NCI-H187 treated with DMSO at 0.1 percent for 48 hours (cell line): Measurements from ENCODE around the gene ABHD16A.
"Not testable (repeated sequence)": the region's sequence is repeated elsewhere in the genome, so short reads cannot be mapped to it uniquely, and the experiment has no call there.

Experiments used
- DNase-seq: peaks from one replicate; lab custom pipeline; 2025; lab: John Stamatoyannopoulos, UW

Gene ABHD16A

DNA sequence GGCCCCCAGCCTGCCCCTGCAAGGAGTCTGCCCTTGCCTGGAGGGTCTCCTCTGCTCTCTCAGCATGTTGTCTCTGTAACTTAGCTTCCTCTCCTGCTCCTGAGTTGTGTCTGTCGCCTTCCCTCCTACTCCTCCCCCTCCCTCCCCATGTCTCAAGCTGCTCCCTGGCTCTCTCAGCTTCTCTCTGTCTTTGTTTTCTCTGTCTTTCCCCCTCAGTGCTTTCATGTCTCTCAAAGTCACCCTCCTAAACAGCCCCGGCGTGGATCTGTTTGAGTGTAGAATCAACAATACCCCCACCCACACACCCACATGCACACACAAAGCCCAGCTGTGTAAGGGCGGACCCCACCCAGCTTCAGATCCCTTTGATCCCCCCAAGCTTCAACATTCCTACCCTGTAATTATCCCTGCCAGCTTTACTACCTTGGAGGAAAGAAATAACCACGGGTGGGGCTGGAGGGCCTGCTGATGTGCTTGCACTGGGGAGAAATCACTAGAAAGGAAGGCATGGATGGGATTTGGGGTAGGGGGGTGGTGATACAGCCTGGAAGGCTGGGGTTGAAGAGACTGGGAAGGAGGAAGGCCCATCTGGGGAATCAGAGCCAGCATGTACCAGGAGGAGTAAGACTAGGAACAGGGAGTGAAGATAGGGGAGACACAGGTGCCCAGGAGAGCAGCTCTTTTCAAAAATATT is 11.0 kb upstream of the ABHD16A start:
- no peak for DNase-seq

DNA sequence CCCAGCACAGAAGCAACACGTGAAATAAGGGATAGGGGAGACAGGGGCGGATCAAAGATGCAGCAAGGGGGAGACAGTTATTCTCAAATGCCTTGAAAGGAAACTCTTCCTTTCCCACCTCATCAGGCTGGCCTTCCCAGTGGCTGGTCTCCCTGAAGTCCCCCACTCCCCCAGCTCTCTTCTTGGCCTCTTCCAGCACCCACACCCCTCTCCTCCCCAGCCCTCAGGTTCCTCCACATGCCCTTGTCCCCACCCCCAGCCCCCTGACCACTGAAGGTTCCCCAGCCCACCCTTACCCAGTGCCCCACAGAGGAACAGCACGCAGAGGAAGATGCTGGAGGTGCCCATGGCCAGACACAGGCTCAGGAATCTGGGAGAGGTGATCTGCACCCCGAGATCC is 10.3 kb upstream of the ABHD16A start:
- DNase-seq = no peak

DNA sequence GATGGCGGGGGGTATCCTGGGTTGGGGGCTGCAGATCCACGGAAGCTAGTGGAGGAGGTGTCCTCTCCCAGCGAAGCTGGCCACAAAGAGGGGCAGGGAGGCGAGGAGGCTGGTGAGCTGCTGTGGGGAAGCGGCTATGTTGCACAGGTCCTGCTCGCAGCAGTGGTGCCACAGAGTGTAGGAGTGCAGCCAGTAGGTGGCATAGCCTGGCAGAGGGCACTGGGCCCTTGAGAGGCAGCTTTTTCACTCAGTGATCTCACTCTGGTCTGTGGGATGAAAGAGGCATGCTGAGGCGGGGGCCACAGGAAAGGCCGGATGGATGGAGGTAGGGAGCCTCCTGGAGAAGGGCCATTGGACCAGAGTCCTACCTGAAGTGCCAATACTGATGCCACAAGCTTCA is 9.2 kb upstream of the ABHD16A start:
- DNase-seq = no peak

DNA sequence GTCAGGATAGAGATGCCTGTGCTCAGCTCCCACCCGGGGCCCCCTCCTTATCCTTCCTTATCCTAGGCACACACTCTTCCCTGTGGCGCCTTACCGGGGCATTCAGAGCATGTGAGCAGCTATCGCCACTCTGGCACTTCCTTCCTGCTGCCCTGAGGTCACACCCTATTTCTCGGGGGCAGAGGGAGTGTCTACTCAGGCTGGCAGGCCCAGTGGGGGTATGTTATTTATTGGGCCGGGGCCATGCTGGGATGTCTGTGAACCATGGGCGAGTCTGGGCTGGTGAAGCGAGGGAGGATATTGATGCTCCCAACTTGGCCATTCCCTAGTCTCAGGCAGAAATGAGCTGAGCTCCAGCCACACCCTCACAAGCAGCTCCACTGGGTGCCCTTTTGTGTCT is 8.1 kb upstream of the ABHD16A start:
- DNase-seq = no peak

DNA sequence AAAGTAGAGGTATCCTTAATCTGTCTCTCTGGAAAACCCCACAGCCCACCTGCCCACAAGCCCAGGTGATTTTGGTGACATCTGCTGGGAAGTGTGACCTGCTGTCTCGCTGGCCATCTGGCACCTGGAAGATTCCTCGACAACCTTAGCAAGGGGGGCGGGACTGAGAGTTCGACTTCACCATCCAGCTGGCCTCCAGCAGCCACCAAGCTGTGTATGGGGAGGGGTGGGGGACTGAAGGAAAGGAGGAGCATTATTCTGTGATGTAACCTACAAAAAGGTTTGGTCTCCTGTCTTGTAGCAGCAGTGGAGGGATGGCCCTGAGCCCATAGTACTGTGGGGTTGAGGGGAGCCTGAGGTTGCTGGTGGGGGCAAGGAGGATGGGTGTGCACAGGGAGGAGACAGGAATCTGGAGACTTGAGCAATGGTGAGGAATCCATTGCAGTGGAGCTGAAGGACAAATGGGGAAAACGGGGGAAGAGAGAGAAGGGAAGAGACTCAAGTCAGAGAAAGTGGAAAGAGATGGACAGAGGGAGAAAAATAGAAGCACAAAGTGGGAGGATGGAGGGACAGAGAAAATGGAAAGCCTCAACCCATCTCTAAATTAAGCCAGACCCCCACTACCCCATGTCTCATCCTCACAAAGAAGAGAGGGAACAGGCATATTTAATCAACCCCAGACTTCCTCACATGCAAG is 7.5 kb upstream of the ABHD16A start:
- no peak for DNase-seq

DNA sequence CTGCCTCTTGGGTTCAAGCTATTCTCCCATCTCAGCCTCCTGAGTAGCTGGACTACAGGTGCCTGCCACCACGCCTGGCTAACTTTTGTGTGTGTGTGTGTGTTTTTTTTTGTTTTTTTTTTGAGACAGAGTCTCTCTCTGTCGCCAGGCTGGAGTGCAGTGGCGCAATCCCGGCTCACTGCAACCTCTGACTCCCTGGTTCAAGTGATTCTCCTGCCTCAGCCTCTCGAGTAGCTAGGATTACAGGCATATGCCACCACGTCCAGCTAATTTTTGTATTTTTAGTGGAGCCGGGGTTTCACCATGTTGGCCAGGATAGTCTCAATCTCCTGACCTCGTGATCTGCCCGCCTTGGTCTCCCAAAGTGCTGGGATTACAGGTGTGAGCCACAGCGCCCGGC is 6.0 kb upstream of the ABHD16A start:
- DNase-seq = not testable (repeated sequence)

DNA sequence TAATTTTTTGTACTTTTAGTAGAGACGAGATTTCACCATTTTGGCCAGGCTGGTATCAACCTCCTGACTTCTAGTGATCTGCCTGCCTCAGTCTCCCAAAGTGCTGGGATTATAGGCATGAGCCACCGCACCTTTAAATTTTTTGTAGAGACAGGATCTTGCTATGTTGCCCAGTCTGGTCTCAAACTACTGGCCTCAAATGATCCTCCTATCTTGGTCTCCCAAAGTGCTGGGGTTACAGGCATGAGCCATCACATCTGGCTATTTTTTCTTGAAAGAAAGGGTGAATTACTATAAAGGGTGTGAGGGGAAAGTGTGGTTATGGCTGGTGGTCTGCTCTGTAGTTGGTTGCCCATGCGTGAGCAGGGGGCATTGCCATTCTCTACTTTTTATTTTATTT is 5.1 kb upstream of the ABHD16A start:
- no peak for DNase-seq

DNA sequence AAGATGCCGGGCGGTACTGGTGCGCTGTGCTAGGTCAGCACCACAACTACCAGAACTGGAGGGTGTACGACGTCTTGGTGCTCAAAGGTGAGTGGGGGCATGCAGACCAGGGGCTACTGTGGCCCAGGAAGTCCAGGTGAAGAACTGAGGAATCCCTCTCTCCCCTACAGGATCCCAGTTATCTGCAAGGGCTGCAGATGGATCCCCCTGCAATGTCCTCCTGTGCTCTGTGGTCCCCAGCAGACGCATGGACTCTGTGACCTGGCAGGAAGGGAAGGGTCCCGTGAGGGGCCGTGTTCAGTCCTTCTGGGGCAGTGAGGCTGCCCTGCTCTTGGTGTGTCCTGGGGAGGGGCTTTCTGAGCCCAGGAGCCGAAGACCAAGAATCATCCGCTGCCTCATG is 4.6 kb upstream of the ABHD16A start:
- DNase-seq = no peak

DNA sequence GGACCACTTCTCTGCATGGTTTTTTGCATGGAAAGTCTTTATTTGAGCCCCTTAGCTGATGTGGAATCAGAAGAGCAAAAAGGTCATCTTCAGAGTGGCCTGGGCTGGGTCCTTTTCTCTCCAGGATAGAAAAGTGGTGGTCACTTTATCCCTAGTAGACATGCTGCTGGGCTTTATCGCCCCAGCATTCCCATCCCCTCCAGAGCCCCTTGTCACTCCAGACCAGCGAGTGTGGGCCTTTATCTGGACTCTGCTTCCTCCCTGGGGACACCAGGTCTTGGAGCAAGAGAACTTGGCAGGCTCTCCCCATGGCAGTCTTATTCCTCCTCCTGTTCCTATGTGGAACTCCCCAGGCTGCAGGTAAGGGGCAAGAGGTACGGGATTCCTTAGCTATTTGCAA is 3.5 kb upstream of the ABHD16A start, which contains the start of gene LY6G6F:
Gene LY6G6F, plus strand, starts transcription at position 268 of the 400 bp plus-strand sequence. Its CDS starts 41 bp downstream, at position 309.
- no peak for DNase-seq

DNA sequence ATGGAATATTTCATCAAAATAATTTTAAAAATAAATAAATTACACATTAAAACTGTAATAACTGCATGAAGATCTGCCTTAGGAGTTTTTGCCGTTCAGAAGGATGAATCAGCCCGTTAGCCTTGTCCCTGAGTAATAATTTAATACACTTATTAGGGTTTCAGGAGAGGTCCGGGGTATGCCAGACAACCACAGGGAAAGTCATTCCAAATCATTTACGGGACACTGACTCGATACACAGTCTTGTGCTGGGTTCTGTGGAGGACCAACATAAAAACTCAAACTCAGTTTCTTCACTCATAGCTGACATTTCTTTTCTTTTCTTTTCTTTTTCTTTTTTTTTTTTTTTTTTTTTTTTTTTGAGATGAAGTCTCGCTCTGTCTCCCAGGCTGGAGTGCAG is 2.8 kb upstream of the ABHD16A start:
- no peak for DNase-seq

DNA sequence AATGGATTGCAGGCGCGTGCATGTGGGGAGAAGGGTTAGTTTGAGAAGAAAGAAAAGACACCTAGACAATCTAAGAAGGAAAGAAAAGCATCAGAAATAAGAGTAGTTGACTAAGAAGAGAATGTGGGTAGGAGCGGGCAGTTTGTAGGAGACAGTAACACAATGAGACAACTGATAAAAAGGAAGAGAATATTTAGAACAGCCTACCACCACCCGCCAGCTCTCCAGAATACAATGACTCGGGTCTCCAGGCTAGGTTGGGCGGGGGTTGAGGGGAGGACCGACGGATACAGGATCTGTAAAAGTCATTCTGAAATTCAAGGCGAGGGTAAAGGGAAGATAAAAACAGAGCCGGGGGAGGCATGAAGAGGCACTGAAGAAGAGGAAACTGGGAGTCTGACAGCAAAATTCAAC is 712 bp downstream of the ABHD16A start:
- no peak for DNase-seq

DNA sequence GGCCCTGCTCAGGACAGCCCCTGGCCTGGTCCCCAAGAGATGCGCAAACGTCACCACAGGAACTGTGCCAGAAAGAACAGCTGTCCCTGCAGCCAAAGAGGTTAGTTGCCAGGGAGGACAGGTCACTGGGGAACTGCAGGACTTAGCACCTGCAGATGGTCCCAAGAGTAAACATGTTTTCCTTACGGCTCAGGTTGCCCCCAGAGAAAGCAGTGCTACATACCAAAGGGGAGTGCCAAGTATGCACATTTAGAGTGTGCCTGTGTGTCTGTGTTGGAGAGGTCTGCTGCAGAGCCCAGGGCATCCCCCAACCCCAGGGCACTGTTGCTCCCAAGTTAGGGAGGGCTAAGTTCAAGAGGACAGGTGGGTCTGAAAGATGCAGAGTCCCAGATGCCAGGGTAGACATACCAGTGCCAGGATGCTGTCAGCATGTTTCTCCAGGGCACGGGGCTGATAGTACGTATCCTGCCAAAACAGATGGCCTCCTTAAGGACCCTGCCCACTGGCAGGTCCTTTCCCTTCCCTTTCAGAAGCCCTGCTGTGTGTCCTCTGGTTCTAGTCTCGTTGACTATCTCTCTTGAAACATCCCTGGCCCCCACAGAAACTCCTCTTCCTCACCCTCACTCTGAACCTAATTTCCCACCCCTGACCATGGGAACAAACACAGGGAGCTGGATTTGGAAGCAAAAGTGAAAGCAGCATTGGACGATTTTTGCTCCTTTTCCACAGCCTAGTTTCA is 1.3 kb downstream of the ABHD16A start:
- no peak for DNase-seq

DNA sequence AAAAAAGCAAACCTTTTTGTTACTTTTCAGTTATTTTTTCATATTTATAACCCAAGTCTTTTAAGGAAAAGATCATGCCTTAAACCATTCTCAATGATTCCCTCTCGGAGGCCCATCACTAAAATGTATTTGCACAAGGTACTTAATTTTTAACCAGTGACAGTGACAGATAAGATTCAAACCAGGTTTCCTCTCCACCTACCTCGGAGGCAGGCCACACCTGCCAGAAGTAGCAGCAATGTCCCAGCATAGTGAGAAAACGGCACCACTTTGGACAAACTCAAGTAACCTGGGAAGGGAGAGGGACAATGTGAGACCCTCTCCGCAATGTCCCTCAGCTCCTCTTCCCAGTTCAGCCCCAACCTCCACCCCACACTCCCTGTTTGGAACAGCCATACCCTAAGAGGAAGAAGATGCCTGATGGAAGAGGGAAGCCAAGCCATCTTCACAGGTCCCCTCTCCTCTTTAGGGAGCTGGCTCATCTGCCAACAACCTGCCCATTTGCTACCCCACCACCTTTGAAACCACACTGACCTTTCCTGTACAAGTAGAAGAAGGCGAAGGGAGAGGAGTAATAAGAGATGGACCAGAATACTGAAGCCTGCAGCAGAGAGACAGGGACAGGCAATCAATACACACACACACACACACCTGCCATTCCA is 2.3 kb downstream of the ABHD16A start:
- no peak for DNase-seq

DNA sequence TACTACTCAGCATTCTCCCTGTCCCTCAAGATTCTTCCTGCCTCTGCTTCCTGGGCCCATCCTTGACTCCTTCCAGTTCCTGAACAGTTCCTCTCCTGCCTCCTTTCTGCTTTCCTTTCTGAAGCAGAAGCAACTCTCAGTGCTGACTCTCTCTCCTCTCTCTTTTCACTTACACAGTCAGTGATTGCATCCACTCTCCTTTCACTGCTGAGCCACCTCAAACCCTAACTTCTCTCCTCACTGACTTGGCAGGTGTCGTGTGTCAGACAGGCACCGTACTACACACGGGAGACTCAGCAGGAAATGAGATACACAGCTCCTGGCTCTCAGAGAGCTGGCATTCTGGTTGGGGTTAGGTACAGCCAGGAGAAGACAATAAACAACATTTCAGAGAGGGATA is 5.6 kb downstream of the ABHD16A start:
- DNase-seq = no peak

DNA sequence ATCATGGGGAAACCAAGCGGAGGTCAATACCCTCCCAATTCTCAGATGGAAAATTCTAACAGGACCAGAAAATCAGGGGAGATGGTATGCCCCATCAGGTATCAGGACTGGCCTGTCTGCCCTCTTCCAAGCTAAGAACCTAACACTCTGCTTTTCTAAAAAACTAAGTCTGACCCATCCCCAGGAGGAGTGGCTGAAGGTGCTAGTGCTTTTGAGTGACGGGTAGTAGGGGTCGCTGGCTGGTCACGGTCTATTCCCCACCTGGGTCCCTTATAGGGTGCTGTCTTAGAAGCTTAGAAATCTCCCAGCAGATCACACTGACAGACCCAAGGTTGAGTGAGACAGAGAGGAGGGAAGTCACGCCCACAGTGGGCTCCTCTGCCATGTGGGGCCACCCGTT is 9.6 kb downstream of the ABHD16A start:
- DNase-seq = no peak

DNA sequence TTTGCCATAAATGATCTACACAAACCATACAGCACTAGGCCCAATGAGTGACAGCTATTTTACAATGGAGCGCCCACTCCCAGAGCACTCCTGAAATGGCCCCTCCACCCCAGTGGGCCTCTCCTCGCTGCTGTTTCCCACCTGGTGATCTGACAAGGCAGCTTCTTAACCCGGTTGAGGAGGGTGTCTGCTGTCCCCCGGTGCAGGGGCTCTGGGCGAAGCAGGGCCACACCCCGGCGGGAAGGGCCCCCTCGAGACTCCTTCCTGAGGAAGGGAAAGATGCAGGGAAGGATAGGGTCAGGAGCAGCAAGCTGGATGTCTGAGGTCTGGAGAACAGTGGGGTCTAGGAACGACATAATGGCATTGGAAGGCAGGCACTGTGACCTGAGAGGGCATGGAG is 10.2 kb downstream of the ABHD16A start:
- DNase-seq = no peak

DNA sequence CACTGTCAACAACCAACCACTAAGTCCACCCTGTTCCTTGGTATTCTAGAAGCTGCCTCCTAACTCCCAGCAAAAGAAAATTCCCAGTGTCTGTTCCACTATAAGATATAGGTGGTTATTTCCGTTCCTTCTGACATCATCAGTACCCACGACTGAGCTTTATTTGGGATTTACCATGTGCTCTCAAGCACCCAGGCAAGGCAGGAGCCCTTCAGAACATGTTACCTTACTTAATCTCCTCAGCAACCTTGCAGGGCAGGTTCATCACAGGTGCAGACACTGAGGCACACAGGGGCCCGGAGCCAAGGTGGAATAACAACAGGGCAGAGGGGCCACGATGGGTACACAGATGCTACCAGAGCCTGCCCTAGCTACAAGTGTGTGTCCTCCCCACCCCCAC is 10.8 kb downstream of the ABHD16A start:
- DNase-seq = no peak

DNA sequence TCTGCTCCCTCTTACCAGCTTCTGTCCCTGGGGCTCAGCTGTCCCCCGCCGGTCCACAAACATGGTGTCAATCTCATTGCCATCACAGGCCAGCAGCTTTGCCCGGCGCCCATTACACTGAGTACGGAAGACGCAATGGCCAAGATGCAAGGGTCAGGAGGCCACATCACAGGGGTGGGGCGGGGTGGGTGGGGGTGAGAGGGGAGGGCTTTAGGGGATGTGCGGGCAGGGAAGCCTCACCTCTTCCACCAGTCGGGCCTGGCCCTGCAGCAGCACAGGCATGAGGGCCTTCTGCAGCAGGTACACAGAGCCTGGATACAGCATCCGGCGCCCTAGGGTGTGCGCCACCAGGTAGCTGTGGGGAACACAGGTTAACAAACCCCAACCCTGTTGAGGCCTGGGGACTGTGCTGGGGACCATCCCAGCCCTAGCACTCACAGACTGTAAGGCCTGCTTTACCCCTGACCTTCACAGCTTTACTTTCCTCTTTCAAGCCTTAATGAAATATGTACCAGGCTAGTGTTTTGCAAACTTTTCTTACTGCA is 11.5 kb downstream of the ABHD16A start:
- no peak for DNase-seq

DNA sequence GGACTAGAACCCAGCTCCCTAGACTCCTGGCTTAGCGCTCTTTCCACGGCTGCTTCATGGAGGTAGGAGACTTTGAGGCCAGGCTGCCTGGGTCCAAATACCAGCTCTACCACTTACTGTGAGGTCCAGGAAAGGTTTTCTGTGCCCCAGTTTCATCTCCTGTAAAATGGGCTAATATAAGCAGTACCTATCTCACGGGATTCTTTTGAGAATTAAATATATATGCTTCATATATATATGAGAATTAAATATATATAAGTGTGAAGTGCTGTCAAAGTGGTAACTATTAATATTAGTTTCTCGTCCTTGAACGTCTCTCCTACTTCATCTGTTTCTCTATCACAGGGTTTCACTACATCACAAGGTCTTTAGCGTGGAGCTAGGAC is 12.1 kb downstream of the ABHD16A start:
- no peak for DNase-seq

DNA sequence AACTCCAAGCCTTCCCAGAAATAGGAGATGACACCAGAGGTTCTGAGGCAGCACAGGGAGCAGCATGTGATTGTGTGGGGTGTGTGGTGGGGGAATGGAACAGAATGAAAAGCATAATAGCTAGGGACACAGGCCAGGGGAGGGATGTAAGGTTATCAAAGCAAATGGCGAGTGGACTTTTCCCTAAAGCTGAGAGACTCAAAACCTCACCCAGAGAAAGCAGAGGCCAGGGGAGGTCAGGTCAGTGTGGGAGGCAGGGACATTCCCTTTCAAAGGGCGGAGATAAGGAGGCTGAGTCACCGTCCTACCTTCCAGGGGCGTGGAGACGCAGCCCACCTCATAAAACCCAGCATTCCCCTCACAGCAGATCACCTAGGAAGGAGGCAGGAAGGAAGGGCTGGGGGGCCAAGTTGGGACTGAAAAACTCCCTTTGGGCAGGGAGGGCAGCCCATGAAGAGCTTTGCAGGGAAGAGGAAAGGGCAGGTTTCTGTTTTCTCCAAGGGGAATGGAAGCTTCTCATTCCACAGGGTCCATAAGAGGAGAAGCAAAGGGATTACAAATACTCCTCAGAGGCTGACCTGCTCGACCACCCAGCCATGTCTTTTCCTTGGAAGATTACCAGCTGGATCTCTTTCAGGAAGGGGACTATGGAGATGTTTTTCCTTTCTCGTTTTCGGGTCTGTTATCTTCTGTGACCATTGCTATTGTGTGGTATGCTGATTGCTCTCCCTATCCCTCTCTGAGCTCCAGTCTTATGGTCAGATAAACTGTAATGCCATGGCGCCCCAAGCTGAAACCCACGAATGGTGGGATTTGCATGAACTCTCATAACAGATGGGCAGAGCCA is 12.7 kb downstream of the ABHD16A start:
- no peak for DNase-seq
